HG03280 (cell line): ENCODE measurements around the gene ZMPSTE24.

Experiments used
- ATAC-seq: cut with Tn5 transposase; IDR thresholded peaks from one replicate; pipeline ENCODE4 v1.9.1; 2021; ENCODE audit warnings: mild to moderate bottlenecking, moderate library complexity; ENCODE audit not compliant: unreplicated experiment

ZMPSTE24 gene

GRCh38 chr1:40302475-40302874 lies 44.4 kb downstream of the ZMPSTE24 start:
- ATAC-seq, result no peak

GRCh38 chr1:40303051-40303771 lies 45.2 kb downstream of the ZMPSTE24 start:
- no peak for ATAC-seq

- ATAC-seq, result no peak
Observed at GRCh38 chr1:40303790-40304189, 45.8 kb downstream of the ZMPSTE24 start.

- no peak for ATAC-seq
Observed at GRCh38 chr1:40305451-40305850, 47.4 kb downstream of the ZMPSTE24 start.

- ATAC-seq, result no peak
Observed at GRCh38 chr1:40305871-40306270, 47.8 kb downstream of the ZMPSTE24 start.

- no peak for ATAC-seq
Observed at GRCh38 chr1:40306296-40306695, 48.3 kb downstream of the ZMPSTE24 start.

GRCh38 chr1:40307186-40307585 lies 49.1 kb downstream of the ZMPSTE24 start:
- ATAC-seq, result no peak

GRCh38 chr1:40308036-40308727 lies 50.1 kb downstream of the ZMPSTE24 start:
- no peak for ATAC-seq

GRCh38 chr1:40309374-40310128 lies 51.5 kb downstream of the ZMPSTE24 start:
- no peak for ATAC-seq

GRCh38 chr1:40310129-40310461 lies 52.1 kb downstream of the ZMPSTE24 start:
- no peak for ATAC-seq

GRCh38 chr1:40310983-40311642 lies 53.1 kb downstream of the ZMPSTE24 start:
- ATAC-seq, result no peak

GRCh38 chr1:40311692-40312091 lies 53.7 kb downstream of the ZMPSTE24 start:
- ATAC-seq, result no peak

- no peak for ATAC-seq
Observed at GRCh38 chr1:40312238-40313205, 54.5 kb downstream of the ZMPSTE24 start.

GRCh38 chr1:40313329-40313957 lies 55.4 kb downstream of the ZMPSTE24 start:
- ATAC-seq, result no peak

- no peak for ATAC-seq
Observed at GRCh38 chr1:40313958-40314720, 56.1 kb downstream of the ZMPSTE24 start.

- ATAC-seq, result peak; percentile 3
Observed at GRCh38 chr1:40314721-40315238, 56.7 kb downstream of the ZMPSTE24 start.

- ATAC-seq, result peak; percentile 68
Observed at GRCh38 chr1:40315239-40315794, 57.3 kb downstream of the ZMPSTE24 start.

- no peak for ATAC-seq
Observed at GRCh38 chr1:40315795-40316594, 58.0 kb downstream of the ZMPSTE24 start.
